ENCODE data around the gene APOL1.

APOL1 gene

DNA sequence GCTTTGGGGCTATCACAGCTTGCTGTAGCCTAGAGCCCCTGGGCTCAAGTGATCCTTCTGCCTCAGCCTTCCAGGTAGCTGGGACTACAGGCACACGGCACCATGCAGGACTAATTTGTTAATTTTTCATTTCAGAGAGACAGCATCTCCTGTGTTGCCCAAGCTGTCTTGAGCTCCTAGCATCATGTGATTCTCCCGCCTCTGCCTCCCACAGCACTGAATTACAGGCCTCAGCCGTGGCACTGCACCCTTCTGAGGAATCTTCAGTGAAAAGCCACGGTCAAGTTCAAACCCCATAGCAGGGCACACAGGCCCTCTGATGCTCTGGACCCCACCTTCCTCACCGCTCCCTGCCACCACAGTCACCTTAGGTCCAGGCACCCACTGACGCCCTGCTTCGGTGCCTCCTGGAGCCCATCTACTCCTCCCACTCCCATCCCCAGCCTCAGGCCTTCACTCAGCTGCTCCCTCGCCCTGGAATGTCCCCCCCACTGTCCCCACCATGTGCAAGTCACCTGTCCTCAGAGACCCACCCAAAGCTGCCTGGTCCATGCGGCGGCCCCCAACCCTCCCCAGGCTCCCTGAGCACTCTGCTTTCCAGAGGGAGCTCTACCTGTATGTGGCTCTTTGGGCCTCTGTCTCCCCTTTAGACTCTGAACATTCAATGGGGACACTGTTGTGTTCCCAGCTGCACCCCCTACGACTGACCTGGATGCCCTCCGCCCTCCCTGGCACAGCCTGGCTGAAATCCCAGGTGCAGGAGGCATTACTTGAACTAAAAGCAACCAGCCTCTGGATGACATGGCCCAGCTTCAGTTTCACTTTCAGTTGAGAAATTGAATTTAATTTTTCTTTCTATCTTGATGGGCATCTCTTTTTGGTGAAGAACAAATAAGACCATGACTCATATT, 15.2 kb upstream of the APOL1 start:
- Histone ChIP-seq H3K4me1 (ENCODE audit: control insufficient read depth, low read length) (peaks cover 16% of the 10 kb centered on the region), H3K9me3 (ENCODE audit: control insufficient read depth, insufficient read depth, low read length) (no peaks in the 10 kb centered on the region), H3K27ac (ENCODE audit: low read depth, low read length) (no peak overlapping the region), H3F3A (ENCODE audit: control insufficient read depth, insufficient read depth) (no peaks in the 10 kb centered on the region), H3K27me3 (ENCODE audit: control insufficient read depth, low read length) (no peaks in the 10 kb centered on the region), H3K4me3 (ENCODE audit: low read length) (no peak overlapping the region), H3K79me2 (ENCODE audit: control insufficient read depth, low read length) (no peaks in the 10 kb centered on the region), H3K9me2 (replicated peaks; ENCODE audit: control insufficient read depth, low read length) (no peaks in the 10 kb centered on the region), H4K20me1 (ENCODE audit: control insufficient read depth, insufficient read depth, low read depth, low read length) (no peaks in the 10 kb centered on the region), H3K4me2 (ENCODE audit: low read length) (no peak overlapping the region), H3K36me3 (ENCODE audit: control insufficient read depth, low read length) (no peaks in the 10 kb centered on the region)
- no peak for TF ChIP-seq EZH2phosphoT487 (IDR thresholded peaks at IDR 0.05; ENCODE audit: borderline replicate concordance, low read length)
- TF ChIP-seq, protein P1, sequence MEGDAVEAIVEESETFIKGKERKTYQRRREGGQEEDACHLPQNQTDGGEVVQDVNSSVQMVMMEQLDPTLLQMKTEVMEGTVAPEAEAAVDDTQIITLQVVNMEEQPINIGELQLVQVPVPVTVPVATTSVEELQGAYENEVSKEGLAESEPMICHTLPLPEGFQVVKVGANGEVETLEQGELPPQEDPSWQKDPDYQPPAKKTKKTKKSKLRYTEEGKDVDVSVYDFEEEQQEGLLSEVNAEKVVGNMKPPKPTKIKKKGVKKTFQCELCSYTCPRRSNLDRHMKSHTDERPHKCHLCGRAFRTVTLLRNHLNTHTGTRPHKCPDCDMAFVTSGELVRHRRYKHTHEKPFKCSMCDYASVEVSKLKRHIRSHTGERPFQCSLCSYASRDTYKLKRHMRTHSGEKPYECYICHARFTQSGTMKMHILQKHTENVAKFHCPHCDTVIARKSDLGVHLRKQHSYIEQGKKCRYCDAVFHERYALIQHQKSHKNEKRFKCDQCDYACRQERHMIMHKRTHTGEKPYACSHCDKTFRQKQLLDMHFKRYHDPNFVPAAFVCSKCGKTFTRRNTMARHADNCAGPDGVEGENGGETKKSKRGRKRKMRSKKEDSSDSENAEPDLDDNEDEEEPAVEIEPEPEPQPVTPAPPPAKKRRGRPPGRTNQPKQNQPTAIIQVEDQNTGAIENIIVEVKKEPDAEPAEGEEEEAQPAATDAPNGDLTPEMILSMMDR (IDR thresholded peaks at IDR 0.05; ENCODE audit: low read depth, low read length, poor library complexity, severe bottlenecking): no peak

GRCh38 chr22:36238373-36239149, 14.4 kb upstream of the APOL1 start:
- H3K9me3 ChIP-seq (ENCODE audit: control insufficient read depth, insufficient read depth, low read length): no peaks in the 10 kb centered on the region
- H3K9me2 ChIP-seq (replicated peaks; ENCODE audit: control insufficient read depth, low read length): no peaks in the 10 kb centered on the region

GRCh38 chr22:36239150-36239400, 13.9 kb upstream of the APOL1 start:
- no peaks in the 10 kb centered on the region for H3K36me3 ChIP-seq (ENCODE audit: control insufficient read depth, low read length)
- peak overlapping the region; percentile 85 for H3K4me2 ChIP-seq (ENCODE audit: low read length)
- no peaks in the 10 kb centered on the region for H3F3A ChIP-seq (ENCODE audit: control insufficient read depth, insufficient read depth)
- H3K27ac ChIP-seq (ENCODE audit: low read depth, low read length): no peak overlapping the region
- no peaks in the 10 kb centered on the region for H3K9me2 ChIP-seq (replicated peaks; ENCODE audit: control insufficient read depth, low read length)
- H3K79me2 ChIP-seq (ENCODE audit: control insufficient read depth, low read length): no peaks in the 10 kb centered on the region
- H3K4me3 ChIP-seq (ENCODE audit: low read length): peak overlapping the region; percentile 72
- TF ChIP-seq, protein P1 (IDR thresholded peaks at IDR 0.05; ENCODE audit: low read depth, low read length, poor library complexity, severe bottlenecking): no peak
- no peak for TF ChIP-seq EZH2phosphoT487 (IDR thresholded peaks at IDR 0.05; ENCODE audit: borderline replicate concordance, low read length)
- no peaks in the 10 kb centered on the region for H3K9me3 ChIP-seq (ENCODE audit: control insufficient read depth, insufficient read depth, low read length)
- H3K27me3 ChIP-seq (ENCODE audit: control insufficient read depth, low read length): no peaks in the 10 kb centered on the region; the same call in 1 of the 2 replicates
- H4K20me1 ChIP-seq (ENCODE audit: control insufficient read depth, insufficient read depth, low read depth, low read length): no peaks in the 10 kb centered on the region
- peaks cover 16% of the 10 kb centered on the region for H3K4me1 ChIP-seq (ENCODE audit: control insufficient read depth, low read length)

More at GRCh38 chr22:36238373-36239149, 14.4 kb upstream of the APOL1 start:
- Histone ChIP-seq H3K27me3 (ENCODE audit: control insufficient read depth, low read length) (no peaks in the 10 kb centered on the region; the same call in 1 of the 2 replicates), H3K4me2 (ENCODE audit: low read length) (peak overlapping the region; percentile 85), H4K20me1 (ENCODE audit: control insufficient read depth, insufficient read depth, low read depth, low read length) (no peaks in the 10 kb centered on the region), H3K27ac (ENCODE audit: low read depth, low read length) (no peak overlapping the region), H3K36me3 (ENCODE audit: control insufficient read depth, low read length) (no peaks in the 10 kb centered on the region), H3K4me3 (ENCODE audit: low read length) (peak overlapping the region; percentile 72), H3K79me2 (ENCODE audit: control insufficient read depth, low read length) (no peaks in the 10 kb centered on the region), H3F3A (ENCODE audit: control insufficient read depth, insufficient read depth) (no peaks in the 10 kb centered on the region), H3K4me1 (ENCODE audit: control insufficient read depth, low read length) (peaks cover 16% of the 10 kb centered on the region)
- TF ChIP-seq EZH2phosphoT487 (IDR thresholded peaks at IDR 0.05; ENCODE audit: borderline replicate concordance, low read length): no peak
- TF ChIP-seq, protein P1 (IDR thresholded peaks at IDR 0.05; ENCODE audit: low read depth, low read length, poor library complexity, severe bottlenecking): no peak
